ENCODE results near the gene SIX4. TPM values are rescaled to one million over a fixed set of nuclear protein-coding genes. Genes with fewer than 3 reads are reported as not detected.

The SIX4 gene
- total RNA-seq, 1 donor from 2014 or later = 0.51 TPM

DNA sequence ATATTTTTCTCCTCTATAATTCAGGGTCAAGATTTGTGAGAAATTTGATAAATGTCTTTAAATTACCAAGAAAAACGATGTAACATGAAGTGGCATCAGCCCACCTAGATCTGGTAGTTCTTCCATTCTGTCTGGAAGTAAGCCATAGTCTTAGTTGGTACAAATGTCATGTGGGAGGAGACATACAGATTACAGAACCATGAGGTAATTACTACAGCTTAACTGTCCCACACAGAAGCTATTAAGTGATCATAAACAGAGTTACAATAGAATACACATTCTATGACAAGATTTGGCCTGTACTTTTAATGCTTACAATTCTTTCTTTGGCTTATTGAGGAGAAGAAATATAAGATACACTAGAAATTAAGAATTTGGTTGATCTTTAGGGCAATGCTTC lies 61.2 kb downstream of the SIX4 start:
- DNase-seq (ENCODE audit: low read depth in 2 of 2) = no peak

- DNase-seq (ENCODE audit: low read depth in 2 of 2) = no peak
These were observed 62.4 kb downstream of the SIX4 start for GRCh38 chr14:60661721-60662120.

Other genes with a start within 250 kb of the SIX4 start
- gene C14orf39, start 238.3 kb downstream of the SIX4 start, total RNA-seq = under 0.01 TPM in 1 of 2 replicates, not detected in the other
- not detected in 2 replicates for gene SIX6, start 215.2 kb downstream of the SIX4 start, total RNA-seq
- under 0.01 TPM in 1 of 2 replicates, not detected in the other for gene SIX1, start 74.9 kb downstream of the SIX4 start, total RNA-seq
- gene MNAT1, start 10.4 kb upstream of the SIX4 start, total RNA-seq = 23.6 and 29.5 TPM in 2 replicates

Measured in dermis microvascular lymphatic vessel endothelial cell (primary cell).